GM21367 (cell line): Measurements from ENCODE around the gene TSEN2.

ENCODE experiments used
- ATAC-seq: cut with Tn5 transposase; IDR thresholded peaks from one replicate; pipeline ENCODE4 v1.9.1; 2021; ENCODE audit not compliant: unreplicated experiment

Gene TSEN2

GRCh38 chr3:12545473-12545791 is 61.2 kb downstream of the TSEN2 start, which contains the start of gene MKRN2OS:
TSS of gene MKRN2OS (minus strand) at chr3:12545499. CDS start at chr3:12545464, 35 bp downstream.
- no peak for ATAC-seq

- ATAC-seq: no peak
Observed at GRCh38 chr3:12549971-12550760, 65.9 kb downstream of the TSEN2 start.

- no peak for ATAC-seq
Observed at GRCh38 chr3:12553921-12554391, 69.7 kb downstream of the TSEN2 start.

GRCh38 chr3:12556314-12556689 is 72.0 kb downstream of the TSEN2 start:
- ATAC-seq: no peak

- peak; percentile 73 for ATAC-seq
Observed at GRCh38 chr3:12556690-12557472, 72.6 kb downstream of the TSEN2 start, which contains the start of gene MKRN2. TSS of gene MKRN2 (plus strand) at chr3:12557087. CDS start at chr3:12557151, 64 bp downstream.

GRCh38 chr3:12557473-12558100 is 73.3 kb downstream of the TSEN2 start:
- ATAC-seq: no peak

GRCh38 chr3:12558706-12559105 is 74.4 kb downstream of the TSEN2 start:
- ATAC-seq: no peak

- no peak for ATAC-seq
Observed at GRCh38 chr3:12559520-12559919, 75.2 kb downstream of the TSEN2 start.

- ATAC-seq: no peak
Observed at GRCh38 chr3:12560505-12561190, 76.4 kb downstream of the TSEN2 start.

GRCh38 chr3:12561397-12561796 is 77.1 kb downstream of the TSEN2 start:
- no peak for ATAC-seq

GRCh38 chr3:12562451-12562850 is 78.2 kb downstream of the TSEN2 start:
- ATAC-seq: no peak

GRCh38 chr3:12566976-12567375 is 82.7 kb downstream of the TSEN2 start:
- ATAC-seq: no peak

- no peak for ATAC-seq
Observed at GRCh38 chr3:12568747-12569146, 84.5 kb downstream of the TSEN2 start.

GRCh38 chr3:12569836-12570235 is 85.6 kb downstream of the TSEN2 start:
- ATAC-seq: no peak

- ATAC-seq: no peak
Observed at GRCh38 chr3:12571986-12572385, 87.7 kb downstream of the TSEN2 start.

- ATAC-seq: no peak
Observed at GRCh38 chr3:12574131-12574530, 89.9 kb downstream of the TSEN2 start.

- no peak for ATAC-seq
Observed at GRCh38 chr3:12574661-12575060, 90.4 kb downstream of the TSEN2 start.

GRCh38 chr3:12577379-12577778 is 93.1 kb downstream of the TSEN2 start:
- ATAC-seq: no peak

- no peak for ATAC-seq
Observed at GRCh38 chr3:12578742-12579141, 94.5 kb downstream of the TSEN2 start.

GRCh38 chr3:12579456-12579855 is 95.2 kb downstream of the TSEN2 start:
- no peak for ATAC-seq

- ATAC-seq: no peak
Observed at GRCh38 chr3:12579905-12580304, 95.6 kb downstream of the TSEN2 start.
